ENCODE measurements around the gene NDUFA8. TPM values are rescaled to one million over a fixed set of nuclear protein-coding genes. Genes with fewer than 3 reads are reported as not detected.
"Not testable (repeated sequence)": the region's sequence is repeated elsewhere in the genome, so short reads cannot be mapped to it uniquely, and the experiment has no call there.

The NDUFA8 gene
- total RNA-seq, 1 experiment from 2014 or later, result 52.5 TPM

DNA sequence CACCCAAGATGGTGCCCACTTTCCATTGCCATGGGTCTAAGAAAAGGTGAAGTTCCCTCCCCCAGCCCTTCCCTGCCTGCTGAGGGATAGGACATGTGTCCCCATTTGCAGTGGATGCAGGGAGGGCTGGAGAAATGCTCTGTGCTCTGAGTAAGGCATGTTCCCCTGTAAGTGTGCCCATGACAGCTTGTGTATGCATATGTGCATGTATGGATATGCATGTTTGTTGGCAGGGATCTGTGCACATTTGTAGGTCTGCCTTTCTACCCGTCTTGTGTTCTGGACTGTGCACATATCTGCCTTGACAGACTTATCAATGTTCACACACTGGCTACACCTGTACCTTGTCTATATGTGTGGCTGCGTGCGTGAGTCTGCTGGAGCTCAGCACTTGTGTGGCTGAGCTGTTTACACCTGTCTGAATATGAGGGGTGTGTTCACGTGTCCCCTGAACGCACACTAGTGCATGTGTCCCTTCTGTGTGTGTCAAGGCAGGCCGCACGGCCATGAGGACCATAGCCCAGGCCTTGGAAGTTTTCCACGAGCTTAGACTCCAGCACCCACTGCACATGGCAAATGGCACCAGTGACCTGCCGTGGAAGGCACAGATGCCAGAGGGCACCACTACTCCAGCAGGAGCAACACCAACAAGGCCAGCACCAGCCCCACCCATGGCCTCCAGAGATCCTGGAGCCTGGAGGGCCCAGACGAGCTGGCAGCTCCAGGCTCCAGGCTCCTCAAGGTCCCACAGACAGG lies 39.1 kb downstream of the NDUFA8 start:
- ChIA-PET CTCF (interaction anchor here (0.6 to 12.2 kb wide), 11 partner anchors 10 to 690 kb away, joined by 3 to 473 read pairs (median 14); no protein-coding TSS in a partner anchor), POLR2A (interaction anchor here (0.6 kb wide), 1 partner anchor 128 kb away, joined by 3 read pairs; no protein-coding TSS in a partner anchor)
- Mint-ChIP-seq H3K9me3 (ENCODE audit: unreplicated experiment) (no peaks in the 10 kb centered on the region), H3K36me3 (ENCODE audit: insufficient read depth, unreplicated experiment) (peaks cover 6% of the 10 kb centered on the region), H3K4me3 (ENCODE audit: unreplicated experiment) (no peak overlapping the region), H3K27me3 (ENCODE audit: insufficient read depth, unreplicated experiment) (peaks cover 16% of the 10 kb centered on the region), H3K27ac (ENCODE audit: low read depth, unreplicated experiment) (no peak overlapping the region), H3K4me1 (ENCODE audit: insufficient read depth, unreplicated experiment) (peaks cover 6% of the 10 kb centered on the region)
- TF ChIP-seq, protein P1, sequence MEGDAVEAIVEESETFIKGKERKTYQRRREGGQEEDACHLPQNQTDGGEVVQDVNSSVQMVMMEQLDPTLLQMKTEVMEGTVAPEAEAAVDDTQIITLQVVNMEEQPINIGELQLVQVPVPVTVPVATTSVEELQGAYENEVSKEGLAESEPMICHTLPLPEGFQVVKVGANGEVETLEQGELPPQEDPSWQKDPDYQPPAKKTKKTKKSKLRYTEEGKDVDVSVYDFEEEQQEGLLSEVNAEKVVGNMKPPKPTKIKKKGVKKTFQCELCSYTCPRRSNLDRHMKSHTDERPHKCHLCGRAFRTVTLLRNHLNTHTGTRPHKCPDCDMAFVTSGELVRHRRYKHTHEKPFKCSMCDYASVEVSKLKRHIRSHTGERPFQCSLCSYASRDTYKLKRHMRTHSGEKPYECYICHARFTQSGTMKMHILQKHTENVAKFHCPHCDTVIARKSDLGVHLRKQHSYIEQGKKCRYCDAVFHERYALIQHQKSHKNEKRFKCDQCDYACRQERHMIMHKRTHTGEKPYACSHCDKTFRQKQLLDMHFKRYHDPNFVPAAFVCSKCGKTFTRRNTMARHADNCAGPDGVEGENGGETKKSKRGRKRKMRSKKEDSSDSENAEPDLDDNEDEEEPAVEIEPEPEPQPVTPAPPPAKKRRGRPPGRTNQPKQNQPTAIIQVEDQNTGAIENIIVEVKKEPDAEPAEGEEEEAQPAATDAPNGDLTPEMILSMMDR (IDR thresholded peaks at IDR 0.05; ENCODE audit: unreplicated experiment), result no peak
- DNase-seq (ENCODE audit: unreplicated experiment), result no peak
- intact Hi-C loops (cut with micrococcal nuclease), result loop anchor here (10.0 kb wide), 1 partner anchor 436 kb away; no protein-coding TSS in a partner anchor
- no TSS peak for BruUV-seq (replicated peaks)

- no TSS peak for BruUV-seq (replicated peaks)
- H3K9me3 Mint-ChIP-seq (ENCODE audit: unreplicated experiment), result no peaks in the 10 kb centered on the region
- ChIA-PET CTCF (interaction anchor here (0.7 to 12.2 kb wide), 7 partner anchors 10 to 491 kb away, joined by 3 to 473 read pairs (median 75); no protein-coding TSS in a partner anchor), POLR2A (no interaction called here)
- DNase-seq (ENCODE audit: unreplicated experiment), result no peak
- TF ChIP-seq, protein P1 (IDR thresholded peaks at IDR 0.05; ENCODE audit: unreplicated experiment), result no peak
- peaks cover 3% of the 10 kb centered on the region for H3K4me1 Mint-ChIP-seq (ENCODE audit: insufficient read depth, unreplicated experiment)
- H3K27ac Mint-ChIP-seq (ENCODE audit: low read depth, unreplicated experiment), result no peak overlapping the region
- H3K27me3 Mint-ChIP-seq (ENCODE audit: insufficient read depth, unreplicated experiment), result peaks cover 21% of the 10 kb centered on the region
- intact Hi-C loops (cut with micrococcal nuclease), result loop anchor here (10.0 kb wide), 1 partner anchor 435 kb away; no protein-coding TSS in a partner anchor
- no peak overlapping the region for H3K4me3 Mint-ChIP-seq (ENCODE audit: unreplicated experiment)
- H3K36me3 Mint-ChIP-seq (ENCODE audit: insufficient read depth, unreplicated experiment), result no peaks in the 10 kb centered on the region
Observed at GRCh38 chr9:122119721-122120120, 39.9 kb downstream of the NDUFA8 start.

- intact Hi-C loops (cut with micrococcal nuclease), result no loop called here
- no peak overlapping the region for H3K4me3 Mint-ChIP-seq (ENCODE audit: unreplicated experiment)
- H3K27me3 Mint-ChIP-seq (ENCODE audit: insufficient read depth, unreplicated experiment), result peaks cover 21% of the 10 kb centered on the region
- no peaks in the 10 kb centered on the region for H3K36me3 Mint-ChIP-seq (ENCODE audit: insufficient read depth, unreplicated experiment)
- DNase-seq (ENCODE audit: unreplicated experiment), result no peak
- no peak overlapping the region for H3K27ac Mint-ChIP-seq (ENCODE audit: low read depth, unreplicated experiment)
- POLR2A ChIA-PET, result no interaction called here
- CTCF ChIA-PET, result interaction anchor here (0.7 to 12.2 kb wide), 9 partner anchors 10 to 491 kb away, joined by 3 to 473 read pairs (median 6); no protein-coding TSS in a partner anchor
- no TSS peak for BruUV-seq (replicated peaks)
- peaks cover 5% of the 10 kb centered on the region for H3K4me1 Mint-ChIP-seq (ENCODE audit: insufficient read depth, unreplicated experiment)
- TF ChIP-seq, protein P1 (IDR thresholded peaks at IDR 0.05; ENCODE audit: unreplicated experiment), result no peak
- H3K9me3 Mint-ChIP-seq (ENCODE audit: unreplicated experiment), result no peaks in the 10 kb centered on the region
Observed at GRCh38 chr9:122119166-122119521, 40.4 kb downstream of the NDUFA8 start.

GRCh38 chr9:122118343-122119165 lies 41.0 kb downstream of the NDUFA8 start:
- TF ChIP-seq, protein P1 (IDR thresholded peaks at IDR 0.05; ENCODE audit: unreplicated experiment), result no peak
- DNase-seq (ENCODE audit: unreplicated experiment), result no peak
- H3K27ac Mint-ChIP-seq (ENCODE audit: low read depth, unreplicated experiment), result no peak overlapping the region
- no peak overlapping the region for H3K4me3 Mint-ChIP-seq (ENCODE audit: unreplicated experiment)
- H3K27me3 Mint-ChIP-seq (ENCODE audit: insufficient read depth, unreplicated experiment), result peaks cover 23% of the 10 kb centered on the region
- H3K4me1 Mint-ChIP-seq (ENCODE audit: insufficient read depth, unreplicated experiment), result peaks cover 5% of the 10 kb centered on the region
- H3K36me3 Mint-ChIP-seq (ENCODE audit: insufficient read depth, unreplicated experiment), result no peaks in the 10 kb centered on the region
- POLR2A ChIA-PET, result interaction anchor here (0.7 kb wide), 1 partner anchor 170 kb away, joined by 3 read pairs; no protein-coding TSS in a partner anchor
- no peaks in the 10 kb centered on the region for H3K9me3 Mint-ChIP-seq (ENCODE audit: unreplicated experiment)
- intact Hi-C loops (cut with micrococcal nuclease), result no loop called here
- no TSS peak for BruUV-seq (replicated peaks)
- CTCF ChIA-PET, result interaction anchor here (0.7 to 12.2 kb wide), 7 partner anchors 11 to 490 kb away, joined by 3 to 473 read pairs (median 5); no protein-coding TSS in a partner anchor

- H3K27ac Mint-ChIP-seq (ENCODE audit: low read depth, unreplicated experiment); POLR2A ChIA-PET; H3K4me1 Mint-ChIP-seq (ENCODE audit: insufficient read depth, unreplicated experiment); H3K36me3 Mint-ChIP-seq (ENCODE audit: insufficient read depth, unreplicated experiment); H3K4me3 Mint-ChIP-seq (ENCODE audit: unreplicated experiment); DNase-seq (ENCODE audit: unreplicated experiment); H3K9me3 Mint-ChIP-seq (ENCODE audit: unreplicated experiment); BruUV-seq (replicated peaks); intact Hi-C loops (cut with micrococcal nuclease): not testable (repeated sequence)
- H3K27me3 Mint-ChIP-seq (ENCODE audit: insufficient read depth, unreplicated experiment), result peaks cover 35% of the 10 kb centered on the region
- CTCF ChIA-PET, result interaction anchor here (0.5 to 3.1 kb wide), 6 partner anchors 8 to 562 kb away, joined by 3 to 24 read pairs (median 4); no protein-coding TSS in a partner anchor
Observed at GRCh38 chr9:122117241-122117640, 42.3 kb downstream of the NDUFA8 start.
